GM19438 (cell line): ENCODE results near the gene SHTN1.
A peak's percentile ranks its signal among the peaks of the same experiment; 100 is the strongest.

Experiments
- ATAC-seq: cut with Tn5 transposase; IDR thresholded peaks from one replicate; pipeline ENCODE4 v1.9.1; 2021; ENCODE audit warnings: low read depth; ENCODE audit not compliant: unreplicated experiment

SHTN1 gene

GRCh38 chr10:117005026-117005526, at the start of gene SHTN1:
Gene SHTN1, minus strand, starts transcription at chr10:117005187. Its CDS starts 108 bp downstream, at chr10:117005079.
- peak; percentile 54 for ATAC-seq

- no peak for ATAC-seq
These were observed 48.5 kb upstream of the SHTN1 start for GRCh38 chr10:117053482-117053881.

- no peak for ATAC-seq
These were observed 43.0 kb upstream of the SHTN1 start for GRCh38 chr10:117047947-117048346.

- ATAC-seq = no peak
These were observed 11.3 kb upstream of the SHTN1 start for GRCh38 chr10:117016266-117016665.

GRCh38 chr10:117014835-117015234, 9.8 kb upstream of the SHTN1 start:
- ATAC-seq = no peak

- no peak for ATAC-seq
These were observed 2.1 kb upstream of the SHTN1 start for GRCh38 chr10:117007080-117007479.

- no peak for ATAC-seq
These were observed 604 bp upstream of the SHTN1 start for GRCh38 chr10:117005527-117006055.

GRCh38 chr10:117004227-117005025, 561 bp downstream of the SHTN1 start:
- peak; percentile 69 for ATAC-seq

- no peak for ATAC-seq
These were observed 1.7 kb downstream of the SHTN1 start for GRCh38 chr10:117003336-117003735.

- no peak for ATAC-seq
These were observed 2.8 kb downstream of the SHTN1 start for GRCh38 chr10:117002206-117002605.

- no peak for ATAC-seq
These were observed 3.8 kb downstream of the SHTN1 start for GRCh38 chr10:117001144-117001543.

- no peak for ATAC-seq
These were observed 4.4 kb downstream of the SHTN1 start for GRCh38 chr10:117000580-117000979.

- ATAC-seq = no peak
These were observed 6.8 kb downstream of the SHTN1 start for GRCh38 chr10:116998172-116998571.

- no peak for ATAC-seq
These were observed 8.0 kb downstream of the SHTN1 start for GRCh38 chr10:116997015-116997414.

- no peak for ATAC-seq
These were observed 9.3 kb downstream of the SHTN1 start for GRCh38 chr10:116995648-116996047.

- ATAC-seq = no peak
These were observed 10.7 kb downstream of the SHTN1 start for GRCh38 chr10:116994113-116994890.

GRCh38 chr10:116993610-116994009, 11.4 kb downstream of the SHTN1 start:
- no peak for ATAC-seq

GRCh38 chr10:116992183-116992582, 12.8 kb downstream of the SHTN1 start:
- no peak for ATAC-seq

GRCh38 chr10:116990276-116990800, 14.6 kb downstream of the SHTN1 start:
- no peak for ATAC-seq

GRCh38 chr10:116989439-116989838, 15.5 kb downstream of the SHTN1 start:
- ATAC-seq = no peak

GRCh38 chr10:116988311-116988710, 16.7 kb downstream of the SHTN1 start:
- no peak for ATAC-seq
